Panc1 (cell line): ENCODE measurements around the gene LGI2. TPM values are rescaled to one million over a fixed set of nuclear protein-coding genes. Genes with fewer than 3 reads are reported as not detected.

Experiments used
- ATAC-seq: fragments of 200-7000 bp; cut with Tn5 transposase; 2 replicates; pipeline ENCODE4 v1.9.1; 2020; ENCODE audit warnings: mild to moderate bottlenecking, moderate library complexity
- Bru-seq: library from RNA; stranded (reverse); fragments of 400-500 nt; gene quantifications from one replicate; lab custom pipeline; 2021; lab: Mats Ljungman, UMichigan
- BruChase-seq, 2 experiments: library from RNA; stranded (reverse); fragments of 400-500 nt; gene quantifications; one replicate each; lab custom pipeline; 2021; lab: Mats Ljungman, UMichigan
- BruUV-seq: library from RNA; stranded (reverse); fragments of 400-500 nt; replicated peaks from 2 replicates; lab custom pipeline; 2021; lab: Mats Ljungman, UMichigan
- CTCF ChIA-PET: fragments of 300-600 bp; sonication (Branson Sonifier 250); formaldehyde crosslinking; loops from one replicate; lab custom pipeline; 2022; ENCODE audit warnings: antibody characterized with exemption; lab: Charles Lee
- POLR2A ChIA-PET: fragments of 300-600 bp; sonication (Branson Sonifier 250); formaldehyde crosslinking; loops from one replicate; lab custom pipeline; 2022; ENCODE audit warnings: antibody characterized with exemption; lab: Charles Lee
- DNase-seq: peaks from one replicate; pipeline ENCODE4 v3.0.0-alpha.2; 2010; ENCODE audit warnings: low read depth, low spot score
- H3K27ac ChIP-seq: 2 replicates; pipeline ENCODE4 v1.5.1; 2011; ENCODE audit warnings: mild to moderate bottlenecking, low read length, inconsistent platforms
- H3K27me3 ChIP-seq: fragments of 200-500 bp; sonication (Bioruptor generic); 2 replicates; pipeline ENCODE4 v1.6.0; 2014; ENCODE audit warnings: low read length, inconsistent platforms; ENCODE audit not compliant: control insufficient read depth, insufficient read depth
- H3K36me3 ChIP-seq: fragments of 200-500 bp; sonication (Bioruptor generic); 2 replicates; pipeline ENCODE4 v1.5.1; 2014; ENCODE audit warnings: inconsistent platforms, mild to moderate bottlenecking, low read length, moderate library complexity; ENCODE audit not compliant: control insufficient read depth, insufficient read depth
- H3K4me1 ChIP-seq: 2 replicates; pipeline ENCODE4 v1.5.1; 2011; ENCODE audit warnings: inconsistent platforms, mild to moderate bottlenecking, low read length, moderate library complexity; ENCODE audit not compliant: control insufficient read depth, insufficient read depth
- H3K4me3 ChIP-seq, 2 experiments: 2 replicates each; pipeline ENCODE4 v1.5.1; 2011 to 2012; ENCODE audit warnings: low read depth in 2 of 2, low read length in 2 of 2, mild to moderate bottlenecking in 2 of 2, inconsistent platforms in 1 of 2, moderate library complexity in 1 of 2
- H3K9me3 ChIP-seq: fragments of 200-500 bp; sonication (Bioruptor generic); 2 replicates; pipeline ENCODE4 v1.5.1; 2014; ENCODE audit warnings: low read depth, mild to moderate bottlenecking, inconsistent platforms, low read length, moderate library complexity; ENCODE audit not compliant: control insufficient read depth, insufficient read depth
- POLR2AphosphoS5 ChIP-seq: IDR thresholded peaks from 2 replicates; pipeline ENCODE4 v1.6.1; 2012; ENCODE audit warnings: mild to moderate bottlenecking, low read depth, low read length, moderate library complexity
- SIN3A ChIP-seq: IDR thresholded peaks from 2 replicates; pipeline ENCODE4 v1.6.1; 2012; ENCODE audit warnings: low read depth, mild to moderate bottlenecking, low read length, moderate library complexity, borderline replicate concordance; ENCODE audit not compliant: insufficient read depth
- TCF7L2 ChIP-seq: IDR thresholded peaks from 2 replicates; pipeline ENCODE4 v1.6.1; 2011; ENCODE audit warnings: mild to moderate bottlenecking, low read depth, low read length, inconsistent platforms
- in situ Hi-C: cut with HindIII; loops from 2 replicates; pipeline ENCODE4 v1.10.0; 2016; ENCODE audit warnings: low sequenced_read_pairs, low pct_unique_long_range_greater_than_20kb
- intact Hi-C: fragments of 100-400 bp; cut with micrococcal nuclease; formaldehyde crosslinking; loops from one replicate; pipeline ENCODE4 v1.10.0; 2022; ENCODE audit not compliant: unreplicated experiment
- long read RNA-seq: library from polyadenylated mRNA; unstranded; transcript quantifications from one replicate; pipeline ENCODE4 v2.0.0, GENCODE V29; 2021; ENCODE audit not compliant: unreplicated experiment
- polyA plus RNA-seq: library from polyadenylated mRNA; unstranded; fragments of >200 nt; gene quantifications from one replicate; pipeline ENCODE4 v1.2.1, GENCODE V29; 2012; ENCODE audit warnings: missing spikeins; ENCODE audit not compliant: insufficient read length
- total RNA-seq: library from RNA; stranded (reverse); gene quantifications from one replicate; pipeline ENCODE4 v1.2.1, GENCODE V29; 2021; ENCODE audit not compliant: unreplicated experiment
- TF ChIP-seq, protein P1 (sequence below), 2 experiments: IDR thresholded peaks; 2 replicates each; pipeline ENCODE4 v1.6.1; 2011 to 2012; ENCODE audit warnings: low read depth in 2 of 2, control low read depth in 1 of 2, low read length in 1 of 2, mild to moderate bottlenecking in 1 of 2, moderate library complexity in 1 of 2; ENCODE audit not compliant: insufficient read depth in 1 of 2
- TF ChIP-seq, protein P2 (sequence below): fragments of 450-650 bp; IDR thresholded peaks from 2 replicates; pipeline ENCODE4 v1.5.1; 2017; ENCODE audit warnings: mild to moderate bottlenecking

LGI2 gene, protein sequence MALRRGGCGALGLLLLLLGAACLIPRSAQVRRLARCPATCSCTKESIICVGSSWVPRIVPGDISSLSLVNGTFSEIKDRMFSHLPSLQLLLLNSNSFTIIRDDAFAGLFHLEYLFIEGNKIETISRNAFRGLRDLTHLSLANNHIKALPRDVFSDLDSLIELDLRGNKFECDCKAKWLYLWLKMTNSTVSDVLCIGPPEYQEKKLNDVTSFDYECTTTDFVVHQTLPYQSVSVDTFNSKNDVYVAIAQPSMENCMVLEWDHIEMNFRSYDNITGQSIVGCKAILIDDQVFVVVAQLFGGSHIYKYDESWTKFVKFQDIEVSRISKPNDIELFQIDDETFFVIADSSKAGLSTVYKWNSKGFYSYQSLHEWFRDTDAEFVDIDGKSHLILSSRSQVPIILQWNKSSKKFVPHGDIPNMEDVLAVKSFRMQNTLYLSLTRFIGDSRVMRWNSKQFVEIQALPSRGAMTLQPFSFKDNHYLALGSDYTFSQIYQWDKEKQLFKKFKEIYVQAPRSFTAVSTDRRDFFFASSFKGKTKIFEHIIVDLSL
- not detected for total RNA-seq
- polyA plus RNA-seq: not detected
- percentile 12 among the genes with signal in this experiment for Bru-seq, nascent RNA
- BruChase-seq, experiment 1, labeled RNA remaining after a 2-hour chase: percentile 9 among the genes with signal in this experiment
- BruChase-seq, experiment 2, labeled RNA remaining after a 6-hour chase: percentile 8 among the genes with signal in this experiment
- long read RNA-seq: 0 reads

DNA sequence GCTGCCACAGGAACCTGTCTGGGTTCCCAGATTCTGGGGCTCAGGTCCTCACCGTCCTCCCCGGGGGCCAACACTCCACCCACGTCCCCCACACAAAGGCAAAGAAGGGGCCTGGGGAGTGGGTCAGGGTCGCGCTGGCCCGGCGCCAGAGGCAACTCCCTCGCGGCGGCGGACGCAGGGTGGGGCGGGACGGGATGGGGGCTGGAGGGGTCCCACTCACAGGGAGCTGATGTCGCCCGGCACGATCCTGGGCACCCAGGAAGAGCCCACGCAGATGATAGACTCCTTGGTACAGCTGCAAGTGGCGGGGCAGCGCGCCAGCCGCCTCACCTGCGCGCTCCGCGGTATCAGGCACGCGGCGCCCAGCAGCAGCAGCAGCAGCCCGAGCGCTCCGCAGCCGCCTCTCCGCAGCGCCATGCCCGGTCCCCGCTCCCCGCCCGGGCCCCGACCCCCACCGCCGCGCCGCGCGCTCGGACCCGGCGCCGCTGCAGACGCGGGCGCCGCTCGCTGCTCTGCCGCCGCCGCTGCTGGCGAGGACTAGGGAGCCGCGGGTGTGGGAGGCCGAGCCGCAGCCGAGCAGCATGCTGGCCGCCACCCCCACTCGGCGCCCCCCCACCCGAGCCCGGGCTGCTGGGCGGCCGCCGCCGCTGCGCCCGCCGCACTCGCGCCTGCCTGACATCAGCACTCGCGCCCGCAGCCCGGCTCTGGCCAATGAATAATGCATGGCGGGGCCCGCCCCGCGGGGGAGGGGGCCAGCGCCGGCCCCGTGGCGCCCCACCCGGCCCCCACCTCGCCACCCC, at the start of gene LGI2:
Gene LGI2 (minus strand): TSS at position 670 of the 800 bp plus-strand sequence. CDS start 253 bp downstream, at position 417.
- POLR2A ChIA-PET: no interaction called here
- H3K9me3 ChIP-seq: no peaks in the 10 kb centered on the region
- ATAC-seq: peak; percentile 67
- in situ Hi-C loops: no loop called here
- DNase-seq: no peak
- H3K4me1 ChIP-seq: no peaks in the 10 kb centered on the region
- no TSS peak for BruUV-seq
- no peak for TF ChIP-seq SIN3A
- TF ChIP-seq, protein P1, sequence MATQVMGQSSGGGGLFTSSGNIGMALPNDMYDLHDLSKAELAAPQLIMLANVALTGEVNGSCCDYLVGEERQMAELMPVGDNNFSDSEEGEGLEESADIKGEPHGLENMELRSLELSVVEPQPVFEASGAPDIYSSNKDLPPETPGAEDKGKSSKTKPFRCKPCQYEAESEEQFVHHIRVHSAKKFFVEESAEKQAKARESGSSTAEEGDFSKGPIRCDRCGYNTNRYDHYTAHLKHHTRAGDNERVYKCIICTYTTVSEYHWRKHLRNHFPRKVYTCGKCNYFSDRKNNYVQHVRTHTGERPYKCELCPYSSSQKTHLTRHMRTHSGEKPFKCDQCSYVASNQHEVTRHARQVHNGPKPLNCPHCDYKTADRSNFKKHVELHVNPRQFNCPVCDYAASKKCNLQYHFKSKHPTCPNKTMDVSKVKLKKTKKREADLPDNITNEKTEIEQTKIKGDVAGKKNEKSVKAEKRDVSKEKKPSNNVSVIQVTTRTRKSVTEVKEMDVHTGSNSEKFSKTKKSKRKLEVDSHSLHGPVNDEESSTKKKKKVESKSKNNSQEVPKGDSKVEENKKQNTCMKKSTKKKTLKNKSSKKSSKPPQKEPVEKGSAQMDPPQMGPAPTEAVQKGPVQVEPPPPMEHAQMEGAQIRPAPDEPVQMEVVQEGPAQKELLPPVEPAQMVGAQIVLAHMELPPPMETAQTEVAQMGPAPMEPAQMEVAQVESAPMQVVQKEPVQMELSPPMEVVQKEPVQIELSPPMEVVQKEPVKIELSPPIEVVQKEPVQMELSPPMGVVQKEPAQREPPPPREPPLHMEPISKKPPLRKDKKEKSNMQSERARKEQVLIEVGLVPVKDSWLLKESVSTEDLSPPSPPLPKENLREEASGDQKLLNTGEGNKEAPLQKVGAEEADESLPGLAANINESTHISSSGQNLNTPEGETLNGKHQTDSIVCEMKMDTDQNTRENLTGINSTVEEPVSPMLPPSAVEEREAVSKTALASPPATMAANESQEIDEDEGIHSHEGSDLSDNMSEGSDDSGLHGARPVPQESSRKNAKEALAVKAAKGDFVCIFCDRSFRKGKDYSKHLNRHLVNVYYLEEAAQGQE (IDR thresholded peaks at IDR 0.05; ENCODE audit: insufficient read depth in 1 of 2, low read depth in 2 of 2, low read length in 1 of 2): no peak
- TF ChIP-seq TCF7L2: no peak
- TF ChIP-seq POLR2AphosphoS5: no peak
- TF ChIP-seq, protein P2, sequence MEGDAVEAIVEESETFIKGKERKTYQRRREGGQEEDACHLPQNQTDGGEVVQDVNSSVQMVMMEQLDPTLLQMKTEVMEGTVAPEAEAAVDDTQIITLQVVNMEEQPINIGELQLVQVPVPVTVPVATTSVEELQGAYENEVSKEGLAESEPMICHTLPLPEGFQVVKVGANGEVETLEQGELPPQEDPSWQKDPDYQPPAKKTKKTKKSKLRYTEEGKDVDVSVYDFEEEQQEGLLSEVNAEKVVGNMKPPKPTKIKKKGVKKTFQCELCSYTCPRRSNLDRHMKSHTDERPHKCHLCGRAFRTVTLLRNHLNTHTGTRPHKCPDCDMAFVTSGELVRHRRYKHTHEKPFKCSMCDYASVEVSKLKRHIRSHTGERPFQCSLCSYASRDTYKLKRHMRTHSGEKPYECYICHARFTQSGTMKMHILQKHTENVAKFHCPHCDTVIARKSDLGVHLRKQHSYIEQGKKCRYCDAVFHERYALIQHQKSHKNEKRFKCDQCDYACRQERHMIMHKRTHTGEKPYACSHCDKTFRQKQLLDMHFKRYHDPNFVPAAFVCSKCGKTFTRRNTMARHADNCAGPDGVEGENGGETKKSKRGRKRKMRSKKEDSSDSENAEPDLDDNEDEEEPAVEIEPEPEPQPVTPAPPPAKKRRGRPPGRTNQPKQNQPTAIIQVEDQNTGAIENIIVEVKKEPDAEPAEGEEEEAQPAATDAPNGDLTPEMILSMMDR: no peak
- intact Hi-C loops: no loop called here
- no peaks in the 10 kb centered on the region for H3K36me3 ChIP-seq
- peaks cover 12% of the 10 kb centered on the region for H3K27me3 ChIP-seq
- H3K27ac ChIP-seq: no peak within 1 kb of the TSS
- peak within 1 kb of the TSS; percentile 17 to 26; a peak in 3 of 4 replicates for H3K4me3 ChIP-seq
- CTCF ChIA-PET: no interaction called here

DNA sequence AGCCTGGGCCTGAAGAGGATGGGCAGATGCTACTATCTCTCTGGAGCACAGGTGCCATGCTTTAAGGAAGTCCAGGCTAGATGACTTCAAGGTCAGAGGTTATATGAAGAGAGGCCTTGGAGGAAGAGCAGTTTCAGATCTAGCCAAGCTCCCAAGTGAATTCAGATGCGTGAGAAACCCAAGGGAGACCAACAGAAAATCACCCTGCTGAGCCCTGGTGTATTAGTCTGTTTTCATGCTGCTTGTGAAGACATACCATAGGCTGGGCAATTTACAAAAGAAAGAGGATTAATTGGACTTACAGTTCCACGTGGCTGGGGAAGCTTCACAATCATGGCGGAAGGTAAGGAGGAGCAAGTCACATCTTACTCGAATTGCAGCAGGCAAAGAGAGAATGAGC, 47.8 kb upstream of the LGI2 start:
- no TSS peak for BruUV-seq
- POLR2A ChIA-PET: no interaction called here
- H3K27me3 ChIP-seq: no peaks in the 10 kb centered on the region
- no peaks in the 10 kb centered on the region for H3K9me3 ChIP-seq
- in situ Hi-C loops: no loop called here
- no peaks in the 10 kb centered on the region for H3K4me1 ChIP-seq
- H3K27ac ChIP-seq: no peak overlapping the region
- TF ChIP-seq, protein P1 (IDR thresholded peaks at IDR 0.05; ENCODE audit: insufficient read depth in 1 of 2, low read depth in 2 of 2, low read length in 1 of 2): no peak
- TF ChIP-seq, protein P2: no peak
- no peak for TF ChIP-seq TCF7L2
- intact Hi-C loops: no loop called here
- H3K36me3 ChIP-seq: no peaks in the 10 kb centered on the region
- DNase-seq (no peak), ATAC-seq (no peak)
- no peak overlapping the region for H3K4me3 ChIP-seq
- CTCF ChIA-PET: no interaction called here
